DMS153 treated with DMSO at 0.1 percent for 48 hours (cell line): ENCODE results near the gene CNN3.
A peak's percentile ranks its signal among the peaks of the same experiment; 100 is the strongest.
"Not testable (repeated sequence)": the region's sequence is repeated elsewhere in the genome, so short reads cannot be mapped to it uniquely, and the experiment has no call there.

Experiments
- DNase-seq: peaks from one replicate; lab custom pipeline; 2025; ENCODE audit not compliant: unreplicated experiment; lab: John Stamatoyannopoulos, UW

Gene CNN3

DNA sequence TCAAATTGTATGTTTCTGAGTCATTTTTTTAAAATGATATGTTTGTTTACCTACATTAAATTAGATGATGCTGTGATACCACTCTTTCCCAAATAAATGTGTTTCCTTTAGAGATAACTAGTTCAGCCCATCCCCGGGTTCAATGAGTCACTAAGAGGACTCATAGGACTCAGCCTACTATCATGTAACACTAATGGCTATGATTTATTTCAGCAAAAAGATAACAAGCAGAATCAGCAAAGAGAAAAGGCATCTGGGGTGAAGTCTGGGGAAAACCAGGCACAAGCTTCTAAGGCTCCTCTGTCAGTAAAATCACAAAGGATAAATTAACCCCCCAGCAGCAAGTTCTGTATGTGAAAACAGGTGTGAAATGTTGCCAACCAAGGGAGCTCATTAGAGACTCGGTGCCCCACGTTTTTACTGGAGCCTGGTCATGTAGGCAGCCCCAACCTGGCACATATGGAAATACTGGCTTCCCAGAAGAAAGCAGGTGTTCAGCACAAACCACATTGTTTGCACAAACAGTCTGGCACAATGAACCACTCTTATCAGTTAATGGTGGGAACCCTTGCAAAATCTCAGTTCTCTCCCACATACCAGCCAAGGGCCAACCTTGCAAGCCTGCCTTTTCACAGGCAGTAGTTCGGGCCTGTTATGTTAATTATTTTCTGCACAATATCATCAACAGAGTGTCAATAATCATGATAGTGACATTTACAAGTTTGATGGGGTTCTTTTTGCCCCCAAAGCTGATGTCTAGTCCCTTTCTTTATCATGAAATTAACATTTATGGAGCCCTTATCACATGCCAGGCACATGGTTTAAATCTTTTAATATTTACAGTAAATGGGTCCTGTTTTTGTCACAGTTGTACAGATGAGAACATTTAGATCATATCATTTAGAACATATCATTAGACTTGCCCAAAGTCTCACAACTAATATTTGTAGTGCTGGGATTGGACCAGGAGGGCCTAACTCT, 23.1 kb upstream of the CNN3 start:
- peak; percentile 92 for DNase-seq

DNA sequence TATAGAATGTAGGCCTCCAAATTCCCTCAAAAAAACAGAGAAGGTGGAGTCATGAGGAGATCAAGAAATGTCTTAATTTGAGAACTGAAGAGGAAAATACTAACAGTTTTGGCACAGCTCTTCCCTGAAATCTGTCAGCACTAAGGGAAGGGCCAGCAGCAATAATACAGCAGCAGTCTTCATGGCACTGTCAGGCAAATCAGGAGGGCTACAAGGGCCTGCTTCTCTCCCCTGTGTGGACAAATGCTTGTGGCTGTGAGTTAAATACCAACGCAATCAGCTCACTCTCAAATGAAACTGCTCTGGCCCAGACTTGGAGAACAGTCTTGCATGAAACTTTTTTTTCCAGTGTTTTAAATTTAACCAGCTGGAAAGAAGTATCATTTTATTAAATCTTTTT, 20.5 kb upstream of the CNN3 start:
- DNase-seq = no peak

DNA sequence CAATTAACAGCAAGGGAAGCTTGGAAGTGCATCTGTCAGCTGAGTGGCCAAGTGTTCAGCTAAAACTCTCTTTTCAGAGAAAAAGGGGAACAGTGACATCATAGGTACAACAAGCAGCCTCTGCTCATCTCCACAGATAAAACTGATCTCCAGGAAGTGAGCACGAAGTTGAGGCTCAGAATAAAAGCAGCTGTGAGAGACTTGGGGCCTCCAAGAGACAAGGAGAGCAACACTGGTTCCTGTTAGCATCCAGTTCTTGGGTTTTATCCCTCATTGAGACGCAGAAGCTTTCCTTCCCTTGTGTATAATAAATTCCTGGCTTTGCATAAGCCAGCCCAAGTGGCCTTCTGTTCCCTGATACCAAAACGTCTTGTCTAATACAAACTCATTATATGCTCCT, 20.0 kb upstream of the CNN3 start:
- no peak for DNase-seq

DNA sequence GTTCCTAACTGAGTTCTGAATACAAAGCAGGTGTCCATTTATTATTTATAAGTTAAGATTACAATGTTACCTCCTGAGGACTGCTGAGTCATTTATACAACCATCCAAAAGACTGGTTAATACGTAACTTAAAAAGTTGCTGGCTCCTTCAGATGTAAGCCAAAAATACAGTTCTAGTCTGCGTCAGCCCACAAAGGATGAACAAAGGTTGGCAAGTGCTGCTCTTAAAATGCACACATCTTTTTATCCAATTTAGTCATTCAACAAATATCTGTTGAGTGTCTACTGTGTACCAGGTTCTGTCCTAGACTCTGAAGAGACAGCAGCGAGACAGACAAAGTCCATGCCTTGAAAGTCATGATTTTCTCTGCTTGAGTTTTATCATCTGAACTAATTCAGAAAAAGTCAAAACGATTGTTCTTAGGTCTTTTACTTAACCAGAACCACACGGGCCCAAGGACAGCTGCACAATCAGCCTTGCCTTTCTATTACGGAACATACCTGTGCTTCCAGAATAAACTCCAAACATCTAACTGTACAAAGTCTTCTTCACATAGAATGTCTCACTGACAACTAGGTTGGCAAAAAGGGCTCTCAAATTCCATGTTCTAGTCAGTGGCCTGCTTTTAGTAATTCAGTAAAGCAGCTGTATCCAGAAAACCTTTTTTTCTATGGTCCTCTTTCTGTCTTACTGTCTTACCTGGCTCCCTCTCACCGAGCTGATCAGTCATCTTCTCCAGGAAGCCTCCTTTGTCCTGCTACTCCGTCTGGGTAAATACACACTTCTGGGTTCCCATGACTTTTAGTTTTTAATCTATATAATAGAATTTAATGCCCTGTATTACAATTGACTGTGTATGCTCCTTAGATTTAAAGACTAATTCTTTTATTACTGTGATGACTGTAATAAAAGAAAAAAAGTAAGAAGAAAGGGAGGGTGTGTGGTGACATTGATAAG, 15.5 kb upstream of the CNN3 start:
- DNase-seq = no peak

DNA sequence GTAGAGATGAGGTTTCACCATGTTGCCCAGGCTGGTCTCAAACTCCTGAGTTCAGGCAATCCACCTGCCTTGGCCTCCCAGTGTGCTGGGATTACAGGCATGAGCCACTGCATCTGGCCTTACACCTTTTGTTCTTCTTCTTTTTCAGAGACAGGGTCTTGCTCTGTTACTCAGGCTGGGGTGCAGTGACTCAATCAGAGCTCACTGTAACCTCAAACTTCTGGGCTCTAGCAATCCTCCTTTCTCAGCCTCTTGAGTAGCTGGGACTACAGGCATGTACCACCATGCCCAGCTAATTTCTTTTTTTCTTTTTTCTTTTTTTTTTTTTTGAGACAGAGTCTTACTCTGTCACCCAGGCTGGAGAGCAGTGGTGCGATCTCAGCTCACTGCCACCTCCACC, 14.6 kb upstream of the CNN3 start:
- not testable (repeated sequence) for DNase-seq

DNA sequence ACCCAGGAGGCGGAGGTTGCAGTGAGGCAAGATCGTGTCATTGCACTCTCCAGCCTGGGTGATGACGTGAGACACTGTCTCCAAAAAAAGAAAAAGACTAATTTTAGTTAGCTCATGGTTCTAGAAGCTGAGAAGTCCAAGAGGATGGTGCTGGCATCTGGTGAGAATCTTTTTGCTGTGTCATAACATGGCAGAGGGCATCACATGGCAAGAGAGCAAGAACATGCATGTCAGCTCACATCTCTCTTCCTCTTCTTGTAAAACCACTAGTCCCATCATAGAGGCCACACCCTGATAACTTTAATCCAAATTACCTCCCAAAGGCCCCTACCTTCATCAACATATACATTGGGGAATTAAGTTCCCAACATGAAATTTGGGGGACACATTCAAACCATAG, 13.8 kb upstream of the CNN3 start:
- no peak for DNase-seq

DNA sequence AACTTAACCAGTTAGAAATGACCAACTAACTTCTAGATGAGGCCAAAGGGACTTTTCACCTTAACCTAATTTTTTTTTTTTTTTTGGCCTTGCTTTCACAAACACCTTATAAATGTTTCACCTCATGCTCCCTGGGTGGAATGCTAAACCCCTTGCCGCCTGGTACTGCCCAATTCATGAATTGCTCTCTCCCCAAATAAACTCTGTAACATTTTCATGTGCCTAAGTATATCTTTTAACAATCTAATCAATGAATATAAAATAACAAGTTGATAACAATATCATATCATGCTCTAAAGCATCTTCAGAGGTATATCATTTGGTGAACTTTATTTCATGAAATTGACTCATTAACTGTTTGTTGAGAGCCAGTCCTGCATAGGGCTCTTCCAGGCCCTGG, 10.9 kb upstream of the CNN3 start:
- DNase-seq = no peak

DNA sequence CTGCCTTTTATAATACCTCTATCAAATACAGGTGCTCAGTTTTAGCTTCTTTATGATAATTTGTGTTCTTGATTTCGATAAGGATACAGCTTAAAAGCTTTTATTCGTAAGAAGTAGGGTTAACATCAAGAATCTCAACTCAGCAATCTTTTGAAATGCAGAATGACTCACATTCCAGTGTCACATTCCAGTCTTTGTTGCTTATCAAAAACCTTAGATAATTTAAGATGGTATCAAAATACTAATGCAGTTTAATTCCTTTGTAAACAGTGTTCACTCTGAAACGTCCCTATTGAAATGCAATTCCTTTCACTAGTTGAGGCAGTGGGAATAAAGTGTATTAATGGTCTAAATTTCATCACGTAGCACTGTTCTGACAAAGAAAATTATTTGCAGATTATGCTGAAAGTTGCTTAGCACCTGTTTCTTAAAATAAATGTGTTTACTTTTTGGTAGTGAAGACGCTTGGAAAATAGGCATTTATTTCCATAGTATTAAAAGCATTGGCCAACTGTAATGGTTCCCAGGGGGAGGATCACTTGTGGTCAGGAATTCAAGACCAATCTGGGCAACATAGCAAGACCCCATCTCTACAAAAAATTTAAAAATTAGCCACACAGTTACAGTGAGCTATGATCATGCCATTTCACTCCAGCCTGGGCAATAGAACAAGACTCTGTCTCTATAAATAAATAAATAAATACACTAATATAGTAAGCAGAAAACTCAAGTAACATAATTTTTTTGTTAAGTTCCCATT, 10.1 kb upstream of the CNN3 start:
- no peak for DNase-seq

DNA sequence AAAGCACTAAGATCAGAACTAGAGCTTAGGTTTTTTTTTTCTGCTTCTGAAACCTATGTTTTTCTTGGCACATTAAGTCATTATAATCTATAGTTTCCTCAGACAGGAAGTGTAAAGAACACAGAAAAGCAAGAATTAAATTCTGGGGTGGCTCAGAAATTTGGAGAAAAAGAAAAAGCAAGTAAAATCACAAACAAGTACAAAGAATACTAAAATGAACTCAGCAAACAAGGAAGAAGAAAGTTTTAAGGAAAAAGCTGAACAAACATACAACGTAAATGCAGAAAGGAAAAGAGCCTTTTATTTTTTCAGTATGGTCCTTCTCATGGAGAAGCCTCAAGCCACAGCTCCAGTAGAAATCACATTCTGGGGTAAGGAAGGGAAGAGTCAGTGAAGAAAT, 8.6 kb upstream of the CNN3 start:
- no peak for DNase-seq

DNA sequence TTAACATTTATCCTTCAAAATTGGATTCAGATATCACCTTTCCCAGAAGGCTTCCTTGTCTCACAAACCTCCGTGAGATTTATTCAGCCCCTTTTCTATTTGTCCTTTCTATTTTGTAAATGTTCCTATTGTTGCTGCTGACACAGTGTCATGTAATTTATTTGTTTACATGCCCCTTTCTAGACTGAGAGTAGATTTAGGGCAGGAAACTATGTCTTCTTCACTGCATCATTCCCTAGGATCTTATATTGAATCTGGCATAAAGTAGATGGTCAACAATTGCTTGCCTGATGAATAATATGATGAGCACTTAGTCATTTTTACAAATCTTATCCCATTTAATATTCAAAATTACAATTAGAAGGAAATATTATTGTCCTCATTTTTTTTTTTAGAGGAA, 8.1 kb upstream of the CNN3 start:
- DNase-seq = no peak

DNA sequence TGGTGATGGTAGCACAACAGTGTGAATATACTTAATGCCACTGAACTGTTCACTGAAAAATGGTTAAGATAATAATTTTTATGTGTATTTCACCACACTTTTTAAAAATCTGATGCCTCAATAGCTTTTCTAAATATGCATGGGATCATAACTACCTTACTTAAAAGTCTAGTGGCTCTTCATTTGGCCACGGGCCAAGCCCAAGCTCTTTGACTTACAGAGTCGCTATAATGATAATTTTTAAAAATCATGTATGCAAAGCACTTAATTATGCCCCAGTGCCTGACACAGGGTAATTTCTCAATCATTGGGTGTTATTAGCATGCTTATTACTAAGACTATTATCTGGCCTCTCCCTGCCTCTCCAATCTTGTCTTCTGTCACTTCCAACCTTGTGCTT, 7.6 kb upstream of the CNN3 start:
- no peak for DNase-seq

DNA sequence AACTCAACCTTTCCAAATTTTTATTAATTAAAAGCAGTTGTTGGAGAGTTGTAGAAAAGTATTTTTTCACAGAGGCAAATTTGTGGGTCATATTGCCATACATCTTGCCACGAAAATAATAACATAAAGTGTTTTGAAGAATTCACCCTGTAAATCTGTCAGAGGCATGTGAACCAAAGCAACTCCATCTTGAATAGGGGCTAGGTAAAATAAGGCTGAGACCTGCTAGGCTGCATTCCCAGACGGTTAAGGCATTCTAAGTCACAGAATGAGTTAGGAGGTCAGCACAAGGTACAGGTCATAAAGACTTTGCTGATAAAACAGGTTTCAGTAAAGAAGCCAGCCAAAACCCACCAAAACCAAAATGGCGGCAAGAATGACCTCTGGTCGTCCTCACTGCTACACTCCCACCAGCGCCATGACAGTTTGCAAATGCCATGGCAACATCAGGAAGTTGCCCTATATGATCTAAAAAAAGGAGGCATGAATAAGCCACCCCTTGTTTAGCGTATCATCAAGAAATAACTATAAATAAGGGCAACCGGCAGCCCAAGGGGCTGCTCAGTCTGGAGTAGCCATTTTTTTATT, 4.4 kb upstream of the CNN3 start:
- no peak for DNase-seq

DNA sequence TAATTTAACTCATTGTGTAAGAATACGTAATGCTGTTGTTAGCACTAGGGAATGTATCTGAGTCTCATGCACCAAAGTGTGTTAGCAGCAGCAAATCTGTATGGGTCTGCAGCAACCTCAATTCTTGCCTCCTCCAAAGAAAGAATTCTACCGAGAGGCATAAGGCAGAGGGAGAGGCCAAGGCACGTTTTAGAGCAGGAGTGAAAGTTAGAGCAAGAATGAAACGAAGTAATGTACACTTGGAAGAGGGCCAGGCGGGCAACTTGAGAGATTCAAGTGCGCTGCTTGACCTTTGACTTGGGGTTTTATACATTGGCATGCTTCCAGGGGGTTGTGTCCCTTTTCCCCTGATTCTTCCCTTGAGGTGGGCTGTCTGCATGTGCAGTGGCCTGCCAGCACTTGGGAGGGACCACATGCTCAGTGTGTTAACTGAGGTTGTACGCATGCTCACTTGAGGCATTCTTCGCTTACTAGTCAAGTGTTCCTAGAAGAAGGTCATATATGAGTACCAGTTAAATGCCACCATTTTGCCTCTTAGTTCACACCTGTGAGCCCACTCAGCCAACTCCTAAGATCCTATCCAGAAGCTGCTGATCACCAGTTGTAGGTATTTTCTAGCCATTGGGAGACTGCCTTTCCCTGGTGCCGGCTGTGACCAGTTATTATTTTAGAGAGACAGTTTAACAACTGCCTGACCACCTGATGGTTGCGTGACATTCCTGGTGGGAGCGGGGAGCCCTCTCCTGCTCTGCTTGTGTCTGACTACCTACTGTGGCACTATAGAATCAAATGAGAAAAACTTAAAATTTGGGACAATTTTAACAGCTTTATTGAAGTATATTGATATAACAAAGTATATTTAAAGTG, 2.7 kb upstream of the CNN3 start:
- no peak for DNase-seq

DNA sequence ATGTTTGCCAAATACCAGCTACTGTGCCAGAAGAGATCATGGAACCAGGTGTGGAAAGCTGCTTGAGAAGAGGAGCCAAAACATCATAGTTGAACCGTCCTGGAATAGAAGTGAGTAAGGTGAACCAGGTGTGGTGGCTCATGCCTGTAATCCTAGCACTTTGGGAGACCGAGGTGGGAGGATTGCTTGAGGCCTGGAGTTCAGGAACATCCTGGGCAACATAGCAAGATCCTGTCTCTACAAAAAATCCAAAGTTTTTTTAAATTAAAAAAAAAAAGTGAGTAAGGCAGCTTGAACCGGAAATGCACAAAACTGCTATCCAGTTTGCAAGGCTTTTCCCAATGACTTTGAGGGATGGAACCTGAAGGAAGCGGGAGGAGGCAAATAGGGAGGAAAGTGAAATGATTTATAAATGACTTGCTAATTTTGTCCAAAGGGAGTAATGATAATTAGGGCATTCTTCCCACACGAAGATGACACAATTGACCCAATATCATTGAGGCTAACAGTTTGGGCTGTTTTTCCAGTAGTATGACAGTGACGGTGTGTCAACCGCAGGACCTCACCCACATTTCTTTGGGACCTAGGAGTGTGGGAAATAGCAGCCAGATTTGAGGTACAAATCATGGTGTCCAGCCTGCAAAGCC, 1.5 kb upstream of the CNN3 start:
- no peak for DNase-seq

DNA sequence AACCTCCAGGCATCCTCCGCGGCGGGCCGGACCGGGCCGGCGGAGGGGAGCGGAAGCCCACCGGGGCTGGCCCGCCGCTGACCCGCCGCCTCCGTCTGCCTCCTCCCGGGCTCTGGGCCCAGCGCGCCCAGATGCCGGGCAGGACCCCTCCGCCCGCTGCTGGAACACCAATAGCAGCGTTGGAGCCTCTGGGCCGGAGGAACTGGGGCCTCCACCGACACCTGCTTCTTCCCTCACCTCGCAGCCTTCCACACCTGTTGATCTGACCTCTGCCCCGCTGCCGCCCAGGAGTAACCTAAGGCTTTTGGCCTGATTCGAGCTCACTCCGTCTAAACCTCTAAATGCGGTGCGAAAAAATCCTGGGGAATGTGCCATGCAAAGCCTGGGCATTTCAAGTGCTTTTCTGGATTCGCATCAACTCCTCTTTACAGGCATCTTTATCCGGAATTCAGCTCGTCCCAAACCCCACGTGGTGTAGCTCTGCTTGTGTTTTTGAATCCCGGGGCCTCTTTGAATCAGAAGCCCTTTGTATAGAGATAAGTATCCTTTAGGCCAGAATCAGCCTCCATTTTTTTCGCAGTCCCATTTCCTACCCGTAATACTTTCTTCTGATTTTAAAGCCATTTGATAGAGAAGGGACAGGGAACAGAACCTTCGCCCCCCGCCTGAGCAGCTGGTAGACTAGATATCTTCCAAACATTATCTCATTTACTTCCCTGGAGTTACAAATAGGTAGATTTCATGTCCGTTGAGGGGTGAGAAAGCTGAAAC, 680 bp upstream of the CNN3 start:
- no peak for DNase-seq

DNA sequence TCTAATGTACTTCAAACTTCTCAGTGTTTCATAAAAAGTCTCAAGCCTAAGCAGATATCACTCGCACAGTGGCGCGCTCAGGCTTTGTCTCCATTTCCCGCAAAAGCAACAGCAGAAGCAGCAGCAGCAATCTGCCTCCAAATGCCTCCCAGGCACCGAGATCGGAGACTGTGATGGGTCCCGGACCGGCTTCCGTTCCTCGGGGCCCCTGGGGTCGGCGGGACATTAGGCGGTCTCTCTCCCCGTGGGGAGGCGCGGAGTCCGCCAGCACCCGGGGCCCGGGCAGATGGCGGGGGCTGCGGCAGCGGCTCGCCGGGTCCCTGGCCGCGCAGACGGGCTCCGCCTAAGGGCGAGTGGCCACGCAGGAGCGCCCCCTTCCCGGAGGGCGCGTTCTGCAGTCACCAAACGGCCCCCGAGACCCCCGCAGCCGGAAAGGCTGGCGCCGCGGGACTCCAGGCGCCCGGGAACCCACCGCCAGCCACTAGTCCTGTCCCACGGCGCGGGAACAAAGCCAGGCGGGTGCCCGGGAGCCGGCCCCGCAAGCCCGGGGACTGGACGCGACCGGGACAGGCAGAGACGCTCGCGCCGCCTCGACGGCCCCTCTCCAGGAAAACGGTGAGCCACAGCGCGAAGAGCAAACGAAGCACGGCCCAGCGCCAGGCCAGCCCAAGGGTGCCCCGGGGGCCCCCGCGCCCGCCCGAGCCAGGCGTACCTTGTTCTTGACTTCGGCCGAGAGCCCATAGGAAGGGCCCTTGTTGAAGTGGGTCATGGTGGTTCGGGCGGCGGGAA, 590 bp downstream of the CNN3 start:
- DNase-seq = no peak

DNA sequence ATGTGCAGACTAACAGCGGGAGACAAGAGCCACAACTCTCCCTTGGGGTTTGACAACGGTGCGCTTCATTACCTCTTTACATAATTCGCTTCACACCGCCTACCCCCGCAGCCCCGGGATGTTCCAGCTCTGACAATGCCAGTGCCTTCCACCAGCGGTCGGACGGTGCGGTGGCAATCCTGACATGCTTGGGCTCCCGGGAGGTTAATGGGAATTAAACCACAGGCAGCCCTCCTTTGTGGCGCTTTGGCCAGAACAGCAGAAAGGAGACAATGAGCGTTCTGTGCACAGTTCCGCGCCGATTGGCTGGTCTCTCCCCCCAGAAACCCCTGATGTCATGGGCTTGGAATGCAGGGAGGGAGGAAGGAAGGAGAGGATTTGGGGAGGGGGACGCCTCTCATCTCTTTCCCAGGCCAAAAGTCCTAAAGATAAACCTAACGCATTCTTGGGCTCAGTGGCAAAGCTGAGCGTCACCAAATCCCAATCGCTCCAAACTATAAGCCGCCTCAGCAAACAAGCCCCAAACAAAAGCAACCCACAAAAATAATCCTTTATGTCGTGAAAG, 1.3 kb downstream of the CNN3 start:
- DNase-seq = no peak
